ENCODE data around the gene KCNIP1.

- TF ChIP-seq CTCF (IDR thresholded peaks at IDR 0.05; ENCODE audit: poor library complexity) (no peak), EZH2 (IDR thresholded peaks at IDR 0.05; ENCODE audit: borderline replicate concordance) (no peak)
Observed at GRCh38 chr5:170732685-170733084, 228.9 kb downstream of the KCNIP1 start.

All from hepatocyte (in vitro differentiated cells).